GM12878 (cell line): ENCODE measurements around the gene GREB1. TPM values are rescaled to one million over a fixed set of nuclear protein-coding genes. Genes with fewer than 3 reads are reported as not detected.

Source experiments
- ATAC-seq: fragments of 200-7000 bp; cut with Tn5 transposase; 3 replicates; pipeline ENCODE4 v1.9.1; 2020; ENCODE audit warnings: mild to moderate bottlenecking, moderate library complexity
- BruUV-seq: library from RNA; stranded (reverse); fragments of 400-500 nt; replicated peaks from 2 replicates; lab custom pipeline; 2021; lab: Mats Ljungman, UMichigan
- CTCF ChIA-PET: fragments of 300-600 bp; sonication (Branson Sonifier 250); formaldehyde crosslinking; extraction: SDS; loops from one replicate; lab custom pipeline; 2021; ENCODE audit warnings: inconsistent platforms; lab: Yijun Ruan, JAX
- POLR2A ChIA-PET: fragments of 350-600 bp; formaldehyde crosslinking; extraction: SDS; loops from one replicate; lab custom pipeline; 2021; ENCODE audit warnings: inconsistent platforms; lab: Charles Lee
- RAD21 ChIA-PET: fragments of 300-600 bp; sonication (Branson Sonifier 250); formaldehyde crosslinking; loops from one replicate; lab custom pipeline; 2023; ENCODE audit warnings: antibody characterized with exemption; ENCODE audit not compliant: unreplicated experiment; lab: Charles Lee
- SMC1A ChIA-PET: fragments of 300-600 bp; sonication (Branson Sonifier 250); formaldehyde crosslinking; loops from one replicate; lab custom pipeline; 2023; ENCODE audit not compliant: unreplicated experiment, uncharacterized antibody; lab: Charles Lee
- DNase-seq: peaks from one replicate; pipeline ENCODE4 v3.0.0-alpha.2; 2011; ENCODE audit warnings: low read depth, low spot score
- FAIRE-seq: peaks from 3 replicates; lab custom pipeline; 2011; peaks lifted over from hg19 to GRCh38; lab: Jason Lieb, UNC
- H2AFZ ChIP-seq: 2 replicates; pipeline ENCODE4 v1.6.0; 2011; ENCODE audit warnings: low read depth, low read length, control low read depth; ENCODE audit not compliant: control insufficient read depth
- H3K27ac ChIP-seq: 2 replicates; pipeline ENCODE4 v1.5.1; 2011; ENCODE audit warnings: control low read depth; ENCODE audit not compliant: control insufficient read depth, insufficient read depth
- H3K27me3 ChIP-seq, 2 experiments: replicated peaks in 1 of 2; 2 replicates each; pipeline versions ENCODE4 v1.6.0 to v1.6.1; 2011; ENCODE audit warnings: low read length in 1 of 2; ENCODE audit not compliant: control insufficient read depth in 2 of 2, insufficient read depth in 2 of 2
- H3K36me3 ChIP-seq, 2 experiments: 2 replicates each; pipeline ENCODE4 v1.5.1; 2011; ENCODE audit warnings: low read length in 1 of 2; ENCODE audit not compliant: control insufficient read depth in 2 of 2, insufficient read depth in 2 of 2
- H3K4me1 ChIP-seq: 2 replicates; pipeline ENCODE4 v1.6.1; 2011; ENCODE audit warnings: mild to moderate bottlenecking, low read length, moderate library complexity, mixed read lengths; ENCODE audit not compliant: control insufficient read depth, insufficient read depth
- H3K4me2 ChIP-seq: 2 replicates; pipeline ENCODE4 v1.6.0; 2011; ENCODE audit warnings: control low read depth; ENCODE audit not compliant: control insufficient read depth, insufficient read depth
- H3K4me3 ChIP-seq: fragments of 200-600 bp; sonication (generic); 2 replicates; pipeline ENCODE4 v1.5.1; 2016
- H3K79me2 ChIP-seq: 2 replicates; pipeline ENCODE4 v1.6.0; 2011; ENCODE audit warnings: low read length; ENCODE audit not compliant: control insufficient read depth, insufficient read depth
- H3K9ac ChIP-seq: 2 replicates; pipeline ENCODE4 v1.8.0; 2011; ENCODE audit warnings: low read length, control low read depth, mixed read lengths; ENCODE audit not compliant: control insufficient read depth, insufficient read depth
- H3K9me3 ChIP-seq: replicated peaks from 3 replicates; pipeline ENCODE4 v1.5.1; 2011; ENCODE audit warnings: mild to moderate bottlenecking, low read length; ENCODE audit not compliant: control insufficient read depth, insufficient read depth
- H4K20me1 ChIP-seq: 2 replicates; pipeline ENCODE4 v1.6.0; 2011; ENCODE audit not compliant: control insufficient read depth, insufficient read depth
- CREM ChIP-seq: IDR thresholded peaks from 2 replicates; pipeline ENCODE4 v1.6.1; 2014; ENCODE audit warnings: antibody characterized with exemption, low read depth
- GATAD2B ChIP-seq: fragments of 450-650 bp; conservative IDR thresholded peaks from 2 replicates; pipeline ENCODE4 v1.6.1; 2017; ENCODE audit warnings: low read depth, mild to moderate bottlenecking, moderate library complexity
- IKZF2 ChIP-seq, 2 experiments: fragments of 450-650 bp; IDR thresholded peaks; 2 replicates each; pipeline ENCODE4 v1.6.1; 2017; ENCODE audit warnings: mild to moderate bottlenecking in 2 of 2, moderate library complexity in 2 of 2
- MLLT1 ChIP-seq: fragments of 450-650 bp; IDR thresholded peaks from 2 replicates; pipeline ENCODE4 v1.6.1; 2016; ENCODE audit warnings: mild to moderate bottlenecking
- MTA2 ChIP-seq: fragments of 450-650 bp; IDR thresholded peaks from 2 replicates; pipeline ENCODE4 v1.6.1; 2016; ENCODE audit warnings: low read depth, mild to moderate bottlenecking, moderate library complexity
- NFXL1 ChIP-seq: fragments of 450-650 bp; IDR thresholded peaks from 2 replicates; pipeline ENCODE4 v1.6.1; 2017; ENCODE audit warnings: antibody characterized with exemption, mild to moderate bottlenecking, borderline replicate concordance
- PAX8 ChIP-seq: fragments of 450-650 bp; IDR thresholded peaks from 2 replicates; pipeline ENCODE4 v1.6.1; 2017; ENCODE audit warnings: mild to moderate bottlenecking, moderate library complexity
- SMAD5 ChIP-seq: IDR thresholded peaks from 2 replicates; pipeline ENCODE4 v1.6.1; 2016; ENCODE audit warnings: antibody characterized with exemption, low read depth
- SREBF1 ChIP-seq: IDR thresholded peaks from 2 replicates; pipeline ENCODE4 v1.6.1; 2012; ENCODE audit warnings: mild to moderate bottlenecking, low read length
- YBX1 ChIP-seq: fragments of 450-650 bp; IDR thresholded peaks from 2 replicates; pipeline ENCODE4 v1.6.1; 2016; ENCODE audit warnings: antibody characterized with exemption
- ZNF217 ChIP-seq: fragments of 450-650 bp; IDR thresholded peaks from 2 replicates; pipeline ENCODE4 v1.6.1; 2017; ENCODE audit warnings: antibody characterized with exemption, mild to moderate bottlenecking
- ZZZ3 ChIP-seq: IDR thresholded peaks from 2 replicates; pipeline ENCODE4 v1.6.1; 2011; ENCODE audit warnings: low read depth; ENCODE audit not compliant: control insufficient read depth, insufficient read length
- WGBS: methylation state at CpG from one replicate; pipeline ENCODE4 v1.1.6; 2016; ENCODE audit warnings: low lambda C conversion rate; ENCODE audit not compliant: insufficient replicate concordance, insufficient coverage; ENCODE audit errors: missing lambda C conversion rate; 5-methylcytosine and 5-hydroxymethylcytosine counted together
- in situ Hi-C: fragments of 300-500 bp; cut with MboI; formaldehyde crosslinking; loops from 9 replicates; pipeline ENCODE4 v1.14.3; 2018; ENCODE audit warnings: mixed read lengths
- intact Hi-C: fragments of 100-400 bp; cut with micrococcal nuclease; formaldehyde crosslinking; loops from one replicate; pipeline ENCODE4 v1.14.2; 2022; ENCODE audit not compliant: unreplicated experiment
- polyA plus RNA-seq, 11 experiments: library from polyadenylated mRNA; depleted of rRNA in 4 of 11; unstranded in 6 of 11; stranded (reverse) in 5 of 11; fragments of >200 nt; fragmentation: Nextera tagmentation in 4 of 11; fragmentation: Illumina TruSeq in 1 of 11; extraction: Ambion mirVana in 4 of 11; extraction: Trizol in 1 of 11; gene quantifications; 1 replicate in 1 of 11; 2 replicates in 10 of 11; pipeline versions ENCODE4 v1.2.1 to v1.2.3, GENCODE V29; 2011 to 2016; ENCODE audit warnings: inconsistent platforms in 2 of 11, missing spikeins in 2 of 11, low read depth in 1 of 11
- total RNA-seq, 4 experiments: library from RNA; depleted of rRNA in 3 of 4; stranded (reverse); fragments of >200 nt in 3 of 4; fragmentation: Illumina TruSeq in 1 of 4; extraction: Trizol in 1 of 4; gene quantifications; 2 replicates each; pipeline versions ENCODE4 v1.2.1 to v1.2.3, GENCODE V29; 2013 to 2021
- TF ChIP-seq, protein P1 (sequence below): IDR thresholded peaks from 2 replicates; pipeline ENCODE4 v1.6.1; 2011; ENCODE audit warnings: low read depth, mild to moderate bottlenecking, low read length, moderate library complexity, borderline replicate concordance; ENCODE audit errors: extremely low read depth
- TF ChIP-seq, protein P2 (sequence below): fragments of 450-650 bp; IDR thresholded peaks from 2 replicates; pipeline ENCODE4 v1.6.1; 2017; ENCODE audit warnings: low read depth, mild to moderate bottlenecking, moderate library complexity

The GREB1 gene
- total and polyA plus RNA-seq, 10 of the 15 experiments (the other 5 are each of a cell fraction or from before 2014, with no cell fraction given), result 0.09 to 2.1 (median 0.37) TPM; not detected in 1

GRCh38 chr2:11552260-11552638, 18.4 kb downstream of the GREB1 start:
- ATAC-seq (no peak), DNase-seq (no peak), FAIRE-seq (no peak)
- Histone ChIP-seq H3K79me2 (no peaks in the 10 kb centered on the region), H3K27me3 (no peaks in the 10 kb centered on the region; a peak in 1 of 4 replicates), H3K4me3 (no peak overlapping the region), H3K27ac (no peak overlapping the region), H3K9me3 (no peaks in the 10 kb centered on the region), H4K20me1 (no peaks in the 10 kb centered on the region), H3K4me2 (no peak overlapping the region), H3K4me1 (no peaks in the 10 kb centered on the region), H3K36me3 (no peaks in the 10 kb centered on the region), H2AFZ (no peak overlapping the region), H3K9ac (no peak overlapping the region)
- ChIA-PET SMC1A (no interaction called here), CTCF (no interaction called here), RAD21 (no interaction called here), POLR2A (no interaction called here)
- in situ Hi-C loops, result no loop called here
- TF ChIP-seq CREM (no peak), MTA2 (no peak), YBX1 (no peak), SREBF1 (no peak), PAX8 (no peak), GATAD2B (no peak), ZNF217 (no peak), SMAD5 (no peak), ZZZ3 (no peak), MLLT1 (no peak), IKZF2 (IDR thresholded peaks at IDR 0.05) (no peak), NFXL1 (no peak)
- TF ChIP-seq, protein P1, sequence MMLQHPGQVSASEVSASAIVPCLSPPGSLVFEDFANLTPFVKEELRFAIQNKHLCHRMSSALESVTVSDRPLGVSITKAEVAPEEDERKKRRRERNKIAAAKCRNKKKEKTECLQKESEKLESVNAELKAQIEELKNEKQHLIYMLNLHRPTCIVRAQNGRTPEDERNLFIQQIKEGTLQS, result no peak
- TF ChIP-seq, protein P2, sequence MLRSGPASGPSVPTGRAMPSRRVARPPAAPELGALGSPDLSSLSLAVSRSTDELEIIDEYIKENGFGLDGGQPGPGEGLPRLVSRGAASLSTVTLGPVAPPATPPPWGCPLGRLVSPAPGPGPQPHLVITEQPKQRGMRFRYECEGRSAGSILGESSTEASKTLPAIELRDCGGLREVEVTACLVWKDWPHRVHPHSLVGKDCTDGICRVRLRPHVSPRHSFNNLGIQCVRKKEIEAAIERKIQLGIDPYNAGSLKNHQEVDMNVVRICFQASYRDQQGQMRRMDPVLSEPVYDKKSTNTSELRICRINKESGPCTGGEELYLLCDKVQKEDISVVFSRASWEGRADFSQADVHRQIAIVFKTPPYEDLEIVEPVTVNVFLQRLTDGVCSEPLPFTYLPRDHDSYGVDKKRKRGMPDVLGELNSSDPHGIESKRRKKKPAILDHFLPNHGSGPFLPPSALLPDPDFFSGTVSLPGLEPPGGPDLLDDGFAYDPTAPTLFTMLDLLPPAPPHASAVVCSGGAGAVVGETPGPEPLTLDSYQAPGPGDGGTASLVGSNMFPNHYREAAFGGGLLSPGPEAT, result no peak
- intact Hi-C loops, result no loop called here
- 62% methylated on average over 9 of the region's 9 CpGs for WGBS
- no TSS peak for BruUV-seq
